ENCODE data around the gene AK4.
"Not testable (repeated sequence)": the region's sequence is repeated elsewhere in the genome, so short reads cannot be mapped to it uniquely, and the experiment has no call there.

The AK4 gene

DNA sequence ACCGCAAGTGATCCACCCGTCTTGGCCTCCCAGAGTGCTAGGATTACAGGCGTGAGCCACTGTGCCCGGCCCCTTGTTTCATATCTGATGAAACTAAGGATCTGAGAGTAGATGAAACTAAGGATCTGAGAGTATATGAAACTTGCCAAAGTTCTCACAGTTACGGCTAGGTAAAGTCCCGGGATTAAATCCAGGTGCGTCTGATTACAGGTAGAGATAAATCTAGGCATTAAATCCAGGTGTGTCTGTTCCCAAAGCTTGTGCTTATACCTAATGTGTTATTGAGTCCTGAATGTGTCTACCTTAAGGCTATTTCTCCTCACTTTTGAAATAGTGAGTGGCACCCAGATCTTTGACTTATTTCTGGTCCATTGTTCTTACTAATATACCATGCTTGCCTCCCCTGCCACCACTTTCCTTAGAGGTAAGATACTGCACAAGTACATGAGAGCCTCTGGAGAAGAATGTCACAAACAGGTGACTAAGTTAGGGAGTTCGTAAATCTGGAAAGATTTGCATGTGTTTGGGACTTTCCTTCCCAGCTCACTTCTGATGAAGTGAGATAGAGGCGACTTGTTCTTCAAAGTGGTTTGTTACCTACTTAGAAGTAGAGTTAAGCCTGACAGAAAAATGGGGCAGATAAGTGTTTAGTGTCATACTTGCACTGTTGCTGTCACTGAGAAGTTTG is 66.5 kb downstream of the AK4 start:
- no peak for DNase-seq

DNA sequence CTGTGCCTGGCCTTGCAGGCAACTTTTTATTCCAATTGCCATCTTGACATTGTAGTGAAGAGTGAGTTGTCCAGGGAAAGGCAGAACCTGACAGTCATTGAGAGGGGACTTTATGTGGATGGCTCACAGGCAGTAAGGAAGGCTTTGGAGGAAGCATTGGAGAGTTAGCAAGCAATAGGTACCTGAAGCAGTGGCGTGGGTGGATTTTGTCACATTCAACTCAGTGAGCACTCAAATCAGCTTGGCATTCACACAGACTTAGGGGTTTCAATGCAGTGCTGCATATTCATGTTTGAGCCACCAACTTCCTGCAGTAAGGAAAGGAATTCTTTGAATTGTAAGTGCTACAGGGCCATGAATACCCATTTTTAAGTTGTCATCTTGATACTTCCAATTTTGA is 69.0 kb downstream of the AK4 start:
- no peak for DNase-seq

- DNase-seq = no peak
Measured at GRCh38 chr1:65221638-65222339, 73.8 kb downstream of the AK4 start.

DNA sequence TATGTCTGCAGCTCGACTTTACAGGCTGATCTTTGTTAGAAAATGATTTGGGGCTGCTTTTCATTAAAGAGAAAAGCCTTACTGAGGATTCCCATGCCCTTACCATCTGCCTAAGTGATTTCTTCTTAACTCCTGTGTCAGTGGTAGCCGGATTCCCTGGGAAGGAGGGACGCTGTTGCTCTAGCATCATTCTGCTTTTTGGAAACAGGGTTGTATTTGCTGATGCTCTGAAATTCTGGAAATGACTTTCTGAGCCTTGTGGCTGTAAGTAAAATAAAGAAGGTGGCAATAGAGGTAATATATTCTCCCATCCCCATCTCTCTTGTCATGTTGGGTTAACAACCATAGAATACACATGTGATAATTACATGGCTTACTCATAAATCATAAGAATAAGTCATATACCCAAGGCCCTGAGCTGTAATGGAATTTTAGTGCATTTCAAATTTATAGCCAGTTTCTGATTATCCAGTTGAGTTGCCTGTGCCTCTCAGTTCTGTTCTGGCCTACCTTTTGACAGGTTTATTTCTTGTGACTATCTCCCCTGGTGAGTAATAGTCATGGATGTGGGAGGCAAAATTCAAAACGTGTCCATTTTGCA is 74.4 kb downstream of the AK4 start:
- DNase-seq = no peak

DNA sequence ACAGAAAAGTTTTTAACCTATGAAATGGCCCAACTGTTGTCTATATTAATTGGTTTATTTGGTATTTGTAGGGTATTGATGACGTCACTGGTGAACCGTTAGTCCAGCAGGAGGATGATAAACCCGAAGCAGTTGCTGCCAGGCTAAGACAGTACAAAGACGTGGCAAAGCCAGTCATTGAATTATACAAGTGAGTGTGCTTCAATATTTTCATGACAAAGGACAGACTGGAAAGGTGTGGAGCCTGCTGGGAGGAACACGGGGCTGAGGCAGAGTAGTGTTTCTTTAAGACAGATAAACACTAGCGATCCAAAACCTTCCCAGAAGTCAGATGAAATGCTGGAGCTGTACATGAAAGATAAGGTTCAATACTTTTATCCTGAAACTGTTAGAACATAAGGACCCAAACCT is 76.7 kb downstream of the AK4 start:
- no peak for DNase-seq

DNA sequence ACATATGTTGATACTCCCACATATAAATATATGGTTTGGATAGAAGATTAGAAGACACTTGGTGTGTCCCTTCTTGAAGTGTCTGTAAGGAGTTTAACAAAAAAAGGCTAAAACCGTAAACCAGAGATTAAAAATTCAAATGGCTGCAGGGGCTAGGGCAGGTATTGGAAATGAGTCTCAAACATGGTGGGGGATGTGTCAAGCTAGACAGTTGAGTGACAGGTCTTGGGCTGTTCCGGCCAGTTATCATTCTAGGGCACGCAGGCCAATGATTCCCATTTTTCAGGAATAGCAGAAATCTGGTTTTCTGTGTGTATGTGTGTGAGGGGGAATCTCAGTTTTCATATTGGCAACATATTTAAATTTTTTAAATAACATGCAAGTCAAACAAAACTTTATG is 77.2 kb downstream of the AK4 start:
- no peak for DNase-seq

DNA sequence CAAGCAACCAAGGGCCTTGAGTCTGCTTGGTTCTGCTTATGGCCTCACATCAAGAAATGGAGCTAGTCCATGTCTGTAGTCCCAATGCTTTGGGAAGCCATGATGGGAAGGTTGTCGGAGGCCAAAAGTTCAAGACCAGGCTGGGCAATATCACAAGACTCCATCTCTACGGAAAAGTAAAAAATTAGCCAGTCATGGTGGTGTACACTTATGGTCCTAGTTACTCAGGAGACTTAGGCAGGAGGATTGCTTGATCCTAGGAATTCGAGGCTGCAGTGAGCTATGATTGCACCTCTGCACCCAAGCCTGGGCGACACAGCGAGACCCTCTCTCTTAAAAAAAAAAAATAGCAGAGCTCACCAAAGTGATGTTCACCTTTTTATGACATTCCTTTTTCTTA is 81.2 kb downstream of the AK4 start:
- no peak for DNase-seq

DNA sequence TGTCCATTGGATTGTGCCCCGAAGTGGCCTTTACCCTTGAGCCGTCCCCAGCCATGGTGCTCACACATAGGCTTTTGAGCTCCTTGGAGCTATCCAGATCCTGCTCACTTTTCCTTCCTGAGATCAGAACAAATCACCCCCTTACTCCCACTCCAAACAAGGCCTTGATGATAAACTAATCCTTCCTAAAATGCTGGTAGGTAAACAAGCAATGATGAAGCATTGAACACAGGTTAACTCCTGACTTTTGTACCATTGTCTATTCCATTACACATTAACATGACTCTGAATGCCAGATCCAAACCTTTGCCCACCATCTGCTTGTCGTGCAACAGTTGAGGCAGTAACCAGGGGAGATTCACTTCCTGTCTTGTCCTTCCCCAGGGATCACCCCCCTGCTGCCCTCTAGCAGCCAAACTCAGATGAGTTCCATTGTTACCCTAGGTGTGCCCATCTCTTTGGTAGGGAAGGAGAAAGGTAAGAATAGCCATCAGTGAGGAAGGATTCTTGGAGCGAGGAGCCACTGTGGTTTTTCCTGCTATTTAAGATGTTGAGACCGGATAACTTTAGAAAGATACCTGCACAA is 81.8 kb downstream of the AK4 start:
- no peak for DNase-seq

DNA sequence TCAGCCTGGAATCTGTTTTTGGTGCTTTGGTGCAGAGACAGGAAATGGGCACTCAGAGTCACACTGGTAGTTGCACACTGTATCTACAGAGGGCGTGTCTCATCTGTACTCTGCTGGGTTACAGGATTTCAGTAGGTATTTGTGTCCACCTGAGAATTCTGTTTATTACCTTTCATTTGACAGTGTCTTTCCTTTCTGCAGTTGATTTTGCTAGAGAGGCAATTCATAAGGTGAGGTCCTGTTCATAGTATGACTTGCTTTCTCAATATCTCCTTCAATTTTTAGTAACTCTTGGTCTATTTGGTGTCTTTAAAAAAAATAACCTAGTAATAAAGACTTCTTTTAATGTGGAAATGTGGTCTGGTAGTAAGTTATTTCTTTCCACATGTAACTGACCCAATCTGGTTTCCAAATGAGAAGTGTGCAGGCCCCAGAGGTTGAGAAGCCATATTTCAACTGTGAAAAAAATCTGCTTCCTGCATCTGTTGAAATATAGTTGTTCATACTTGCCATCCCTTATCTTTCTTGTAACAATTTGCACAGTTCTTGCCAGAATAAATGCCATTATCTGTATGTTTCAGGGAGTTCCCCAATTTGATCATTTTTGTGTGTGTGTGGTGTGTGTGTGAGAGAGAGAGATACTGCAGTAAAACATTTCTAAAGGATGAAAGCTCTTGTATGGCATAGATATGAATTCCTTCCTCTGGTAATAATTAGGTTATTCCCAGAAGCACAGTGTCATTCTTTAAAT is 82.9 kb downstream of the AK4 start:
- no peak for DNase-seq

DNA sequence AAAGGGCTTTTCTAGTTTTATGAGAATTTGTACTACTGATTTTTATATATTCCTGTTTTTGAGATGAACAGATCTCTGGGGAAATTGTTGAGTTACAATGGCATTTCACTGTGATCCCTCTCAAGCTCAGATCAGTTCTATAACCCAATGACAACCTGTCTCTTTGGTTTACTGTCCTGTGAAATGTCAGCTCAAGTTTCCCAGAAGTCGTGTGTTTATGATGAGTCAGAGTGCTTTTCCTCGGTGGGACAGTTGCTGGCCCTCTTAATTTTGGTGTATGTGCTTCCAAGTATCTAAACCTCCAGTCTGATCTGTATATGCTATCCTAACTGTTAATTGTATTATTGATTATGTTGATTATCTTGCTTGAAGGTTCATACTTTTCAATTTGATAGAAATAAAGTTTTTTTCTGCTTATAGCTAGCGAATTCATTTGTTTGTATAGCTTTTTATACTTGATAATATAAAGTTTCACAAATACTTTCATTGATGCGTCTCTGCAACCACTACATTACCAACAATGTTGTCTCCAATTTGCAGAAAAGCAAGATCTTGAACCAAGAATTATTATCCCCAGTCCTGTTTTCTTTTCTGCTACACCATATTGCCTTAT is 83.8 kb downstream of the AK4 start:
- no peak for DNase-seq

DNA sequence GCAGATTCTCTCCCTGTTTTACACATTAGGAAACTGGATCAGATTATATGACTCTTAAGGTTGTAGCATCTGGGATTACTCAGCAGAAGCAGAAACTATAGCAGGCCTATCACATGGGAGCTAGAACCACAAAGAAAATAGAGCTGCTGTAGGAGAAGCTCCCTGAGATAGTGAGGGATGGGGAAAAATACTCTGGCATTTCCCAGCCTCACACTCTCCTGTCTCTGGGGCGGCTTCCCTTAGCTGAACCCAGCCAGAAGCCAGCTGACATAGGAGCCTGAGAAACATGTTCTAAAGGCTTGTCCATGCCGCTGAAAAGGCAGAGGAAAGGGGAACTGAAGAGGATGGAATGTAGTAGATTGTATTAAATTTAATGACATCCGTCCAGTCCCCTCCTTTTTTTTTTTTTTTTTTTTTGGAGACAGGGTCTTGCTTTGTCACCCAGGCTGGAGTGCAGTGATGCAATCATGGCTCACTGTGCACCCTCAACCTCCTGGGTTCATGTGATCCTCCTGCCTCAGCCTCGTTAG is 84.5 kb downstream of the AK4 start:
- DNase-seq = no peak

GRCh38 chr1:65233782-65234181 is 85.8 kb downstream of the AK4 start:
- no peak for DNase-seq

GRCh38 chr1:65235867-65236805 is 88.1 kb downstream of the AK4 start:
- DNase-seq = peak; percentile 35

DNA sequence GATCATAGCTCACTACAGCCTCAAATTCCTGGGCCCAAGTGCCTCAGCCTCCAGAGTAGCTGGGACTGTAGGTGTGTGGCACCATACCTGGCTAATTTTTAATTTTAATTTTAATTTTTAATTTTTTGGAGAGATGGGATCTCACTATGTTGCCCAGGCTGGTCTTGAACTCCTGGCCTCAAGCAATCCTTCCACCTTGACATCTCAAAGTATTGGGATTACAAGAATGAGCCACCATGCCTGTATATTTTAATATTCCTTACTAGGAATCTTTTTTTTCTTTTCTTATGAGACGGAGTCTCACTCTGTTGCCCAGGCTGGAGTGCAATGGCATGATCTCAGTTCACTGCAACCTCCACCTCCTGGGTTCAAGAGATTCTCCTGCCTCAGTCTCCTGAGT is 89.1 kb downstream of the AK4 start:
- not testable (repeated sequence) for DNase-seq

DNA sequence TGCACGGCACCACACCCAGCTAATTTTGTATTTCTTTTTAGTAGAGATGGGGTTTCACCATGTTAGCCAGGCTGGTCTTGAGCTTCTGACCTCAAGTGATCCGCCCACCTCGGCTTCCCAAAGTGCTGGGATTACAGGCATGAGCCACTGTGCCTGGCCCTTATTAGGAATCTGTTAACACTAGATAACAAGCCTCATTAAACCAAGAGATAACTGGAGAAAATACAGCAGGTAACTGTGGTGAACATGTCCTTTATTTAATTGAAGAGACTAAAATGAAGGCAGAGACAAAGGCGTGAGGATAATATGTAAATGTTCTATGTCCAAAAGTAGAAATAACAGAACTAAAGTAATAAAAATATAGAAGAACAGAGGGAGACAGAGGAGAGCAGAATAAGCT is 89.5 kb downstream of the AK4 start:
- no peak for DNase-seq

DNA sequence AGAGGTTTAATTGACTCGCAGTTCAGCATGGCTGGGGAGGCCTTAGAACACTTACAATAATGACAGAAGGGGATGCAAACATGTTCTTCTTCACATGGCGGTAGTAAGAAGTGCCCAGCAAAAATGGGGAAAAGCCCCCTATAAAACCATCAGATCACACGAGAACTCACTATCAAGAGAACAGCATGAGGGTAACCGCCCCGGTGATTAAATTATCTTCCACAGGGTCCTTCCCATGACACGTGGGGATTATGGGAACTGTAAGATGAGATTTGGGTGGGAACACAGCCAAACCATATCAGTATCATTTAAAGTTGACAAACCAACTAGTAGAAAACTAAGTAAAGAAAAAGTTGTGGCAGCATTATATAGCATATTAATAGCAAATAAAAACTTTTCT is 90.0 kb downstream of the AK4 start:
- DNase-seq = no peak

- DNase-seq = no peak
Measured at GRCh38 chr1:65243491-65243890, 95.5 kb downstream of the AK4 start.

DNA sequence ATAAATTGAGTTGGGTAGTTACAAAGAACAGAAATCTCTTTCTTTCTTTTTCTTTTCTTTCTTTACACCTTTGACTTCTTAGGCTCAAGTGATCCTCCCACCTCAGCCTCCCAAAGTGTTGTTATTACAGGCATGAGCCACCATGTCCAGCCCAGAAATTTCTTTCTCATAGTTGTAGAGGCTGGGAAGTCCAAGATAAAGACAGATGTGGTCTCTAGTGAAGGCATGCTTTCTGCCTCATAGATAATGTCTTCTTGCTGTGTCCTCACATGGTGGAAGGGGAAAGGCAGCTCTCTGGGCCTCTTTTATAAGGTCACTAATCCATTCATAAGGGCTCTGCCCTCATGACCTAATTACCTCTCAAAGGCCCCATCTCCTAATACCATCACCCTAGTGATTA is 97.3 kb downstream of the AK4 start:
- DNase-seq = no peak

DNA sequence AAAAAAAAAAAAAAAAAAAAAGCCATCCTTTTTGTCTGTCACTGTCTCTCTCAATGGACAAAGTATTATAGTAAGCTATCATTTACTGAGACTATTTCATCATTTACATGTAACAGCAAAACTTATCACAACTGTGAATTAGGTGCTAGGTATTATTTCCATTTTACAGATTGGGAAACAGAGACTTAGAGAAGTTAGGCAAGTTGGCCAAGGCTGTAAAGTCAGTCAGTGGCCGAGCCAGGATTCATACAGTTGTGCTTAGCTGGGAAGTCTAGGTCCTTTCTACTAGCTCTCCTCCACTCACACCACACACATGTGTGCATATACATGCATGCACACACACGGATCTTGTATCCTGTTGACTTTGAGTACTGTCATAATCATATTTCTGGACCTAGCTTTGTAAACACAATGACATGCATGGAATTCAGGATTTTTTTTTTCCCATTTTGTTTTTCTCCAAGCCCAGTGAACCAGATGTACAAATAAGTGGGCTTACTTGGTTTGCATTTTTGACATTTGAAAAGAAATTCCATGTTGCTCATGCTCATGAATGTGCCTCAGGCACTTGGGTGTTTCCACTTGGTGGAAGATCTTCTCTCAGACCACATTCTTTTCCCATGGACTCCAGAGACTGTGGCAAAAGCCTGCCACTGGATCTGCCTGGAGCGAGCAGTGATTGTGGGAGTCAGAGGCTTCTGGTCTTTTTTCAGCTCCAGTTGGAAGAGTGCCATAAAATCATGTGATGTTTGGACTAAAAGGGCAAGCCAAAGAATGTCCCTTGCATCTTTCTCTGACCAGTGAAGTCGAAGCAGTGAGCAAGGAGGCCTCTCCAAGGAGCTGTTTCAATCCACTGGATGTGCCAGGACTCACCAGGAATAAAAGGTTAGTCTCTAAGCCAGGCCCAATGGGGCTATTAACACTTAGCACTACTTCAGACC is 99.7 kb downstream of the AK4 start:
- peak; percentile 80 for DNase-seq

- DNase-seq = no peak
Measured at GRCh38 chr1:65250826-65251225, 102.8 kb downstream of the AK4 start.

Data from midbrain (tissue), 1 donor.